HG03159 (cell line): Measurements from ENCODE around the gene TGIF1.

Experiments
- ATAC-seq: cut with Tn5 transposase; IDR thresholded peaks from one replicate; pipeline ENCODE4 v1.9.1; 2021; ENCODE audit warnings: mild to moderate bottlenecking, moderate library complexity; ENCODE audit not compliant: unreplicated experiment

TGIF1 gene

DNA sequence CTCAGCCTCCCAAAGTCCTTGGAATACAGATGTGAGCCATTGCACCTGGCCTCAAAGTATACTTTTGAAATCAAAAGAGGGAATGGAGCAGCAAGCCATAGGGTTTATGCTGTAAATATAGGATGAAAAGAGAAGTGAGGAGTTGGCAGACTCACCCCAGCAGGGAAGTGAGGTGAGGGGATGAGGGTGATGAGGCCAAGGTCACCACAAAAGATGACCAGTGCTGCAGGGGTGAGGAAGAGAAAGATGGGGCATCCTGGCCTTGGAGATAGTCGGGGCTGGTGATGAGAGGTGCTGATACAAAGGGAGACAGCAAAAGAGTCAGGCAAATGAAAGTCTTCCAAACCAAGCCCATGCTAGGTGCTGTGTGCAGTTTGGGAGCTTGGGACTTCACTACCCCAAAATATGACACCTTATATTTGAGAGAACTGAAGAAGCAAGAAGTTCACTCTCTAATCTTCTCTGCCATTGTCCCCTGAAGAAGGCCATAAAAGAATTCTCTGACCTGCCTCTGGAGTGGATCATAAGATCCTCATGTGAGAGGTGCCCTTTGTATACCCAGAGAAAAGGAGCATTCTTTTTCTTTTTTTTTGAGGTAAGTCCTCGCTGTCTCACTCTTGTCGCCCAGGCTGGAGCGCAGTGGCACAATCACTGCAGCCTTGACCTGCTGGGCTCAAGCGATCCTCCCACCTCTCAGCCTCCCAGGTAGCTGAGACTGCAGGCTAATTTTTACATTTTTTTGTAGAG lies 31.0 kb downstream of the TGIF1 start:
- ATAC-seq, result no peak

DNA sequence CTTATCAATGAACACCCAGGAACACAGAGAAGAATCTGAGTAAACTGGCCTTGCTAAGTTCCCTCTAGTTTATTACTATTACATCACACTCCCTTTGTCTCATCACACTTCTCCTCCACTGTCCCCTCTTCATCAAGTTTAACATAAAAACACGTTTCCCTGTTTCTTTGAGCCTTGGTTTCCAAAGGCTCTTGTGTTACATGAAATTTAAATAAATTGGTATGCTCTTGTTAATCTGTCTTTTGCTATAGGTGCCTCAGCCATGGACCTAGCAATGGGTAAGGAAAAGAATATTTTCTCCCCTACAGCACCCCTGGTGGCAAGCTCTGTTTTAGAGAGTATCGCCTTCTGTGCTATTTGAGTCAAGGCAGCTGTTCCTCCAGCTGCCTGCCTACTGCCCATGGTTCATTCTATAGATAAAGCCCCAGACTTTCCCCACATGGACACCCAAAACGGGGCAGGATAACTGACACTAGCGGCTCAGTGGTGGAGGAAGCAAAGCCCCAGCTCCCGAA lies 31.8 kb downstream of the TGIF1 start:
- ATAC-seq, result no peak

- ATAC-seq, result no peak
Measured at GRCh38 chr18:3482258-3482657, 32.3 kb downstream of the TGIF1 start.

DNA sequence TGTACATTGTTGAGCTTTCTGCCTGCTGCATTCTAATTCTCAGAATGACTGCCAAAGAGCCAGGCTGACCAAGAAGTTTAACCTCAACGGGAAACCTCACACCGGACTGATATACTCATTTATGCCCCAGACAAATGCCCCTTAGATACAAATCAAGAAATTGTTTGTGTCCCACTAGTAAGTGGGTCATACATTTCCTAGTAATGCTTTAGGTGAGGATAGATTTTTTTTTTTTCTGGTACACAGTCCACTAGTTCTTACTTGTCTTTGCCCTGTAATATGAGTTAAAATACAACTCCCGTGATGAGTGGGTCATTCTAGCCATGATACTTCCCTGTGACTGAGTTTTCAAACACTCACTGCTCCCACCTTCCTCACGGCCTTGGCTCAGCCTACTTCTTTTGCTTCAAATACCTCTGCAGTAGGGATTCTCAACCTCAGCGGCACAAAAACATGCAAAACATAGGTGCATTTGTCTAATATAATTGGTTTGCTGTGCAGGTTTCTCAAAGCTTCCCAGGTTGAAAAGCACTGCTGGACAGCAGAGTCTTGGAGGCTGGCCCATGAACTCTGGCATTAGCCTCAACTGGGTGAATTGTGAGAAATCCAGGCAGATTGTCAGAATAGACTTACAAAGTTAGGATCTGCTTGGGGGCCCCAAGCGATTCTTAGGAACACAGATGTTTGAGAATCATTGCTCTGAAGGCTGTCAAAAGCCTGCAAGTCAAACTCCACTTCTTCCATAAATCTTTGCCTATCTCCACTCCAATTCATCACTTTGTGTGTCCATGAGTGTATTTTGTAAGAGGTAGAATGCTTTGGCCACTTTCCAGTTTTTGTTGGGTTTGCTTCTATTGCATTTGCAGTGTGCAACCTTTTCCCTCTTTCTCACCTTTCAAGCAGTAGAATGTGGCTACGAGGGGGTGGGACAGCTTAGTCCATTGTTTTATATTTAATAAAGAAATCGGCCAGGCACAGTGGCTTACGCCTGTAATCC lies 35.5 kb downstream of the TGIF1 start:
- no peak for ATAC-seq

DNA sequence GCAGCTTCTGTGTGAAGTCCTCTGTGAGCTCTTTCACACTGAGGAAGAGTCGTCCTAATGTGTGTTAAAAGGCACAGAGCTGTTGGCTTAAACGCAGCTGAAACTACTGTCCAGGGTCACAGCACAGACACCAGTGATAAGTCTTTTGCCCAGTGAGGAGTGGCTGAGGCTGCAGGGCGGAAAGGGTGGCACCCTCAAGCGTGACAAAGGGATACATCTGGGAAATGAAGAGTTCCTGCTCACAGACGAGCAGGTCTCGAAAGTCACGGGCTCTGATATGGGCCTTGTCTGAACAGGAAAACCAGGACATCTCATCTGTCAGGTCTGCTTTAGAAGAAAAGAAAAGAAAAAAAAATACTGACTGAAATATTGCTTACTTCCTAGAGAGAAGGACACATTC lies 36.5 kb downstream of the TGIF1 start:
- ATAC-seq, result no peak

DNA sequence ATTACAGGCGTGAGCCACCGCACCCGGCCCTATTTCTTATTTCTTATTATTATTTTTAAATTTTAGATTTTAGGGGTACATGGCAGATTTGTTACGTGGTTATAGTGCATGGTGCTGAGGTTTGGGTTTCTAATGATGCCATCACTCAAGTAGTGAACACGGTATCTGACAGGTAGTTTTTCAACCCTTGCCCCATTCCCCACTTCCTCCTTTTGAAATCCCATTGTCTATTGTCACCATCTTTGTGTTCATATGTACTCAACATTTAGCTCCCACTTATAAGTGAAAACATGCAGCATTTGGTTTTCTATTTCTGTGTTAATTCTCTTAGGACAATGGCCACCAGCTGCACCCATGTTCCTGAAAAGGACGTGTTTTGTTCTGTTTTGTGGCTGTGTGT lies 39.5 kb downstream of the TGIF1 start:
- ATAC-seq, result no peak

DNA sequence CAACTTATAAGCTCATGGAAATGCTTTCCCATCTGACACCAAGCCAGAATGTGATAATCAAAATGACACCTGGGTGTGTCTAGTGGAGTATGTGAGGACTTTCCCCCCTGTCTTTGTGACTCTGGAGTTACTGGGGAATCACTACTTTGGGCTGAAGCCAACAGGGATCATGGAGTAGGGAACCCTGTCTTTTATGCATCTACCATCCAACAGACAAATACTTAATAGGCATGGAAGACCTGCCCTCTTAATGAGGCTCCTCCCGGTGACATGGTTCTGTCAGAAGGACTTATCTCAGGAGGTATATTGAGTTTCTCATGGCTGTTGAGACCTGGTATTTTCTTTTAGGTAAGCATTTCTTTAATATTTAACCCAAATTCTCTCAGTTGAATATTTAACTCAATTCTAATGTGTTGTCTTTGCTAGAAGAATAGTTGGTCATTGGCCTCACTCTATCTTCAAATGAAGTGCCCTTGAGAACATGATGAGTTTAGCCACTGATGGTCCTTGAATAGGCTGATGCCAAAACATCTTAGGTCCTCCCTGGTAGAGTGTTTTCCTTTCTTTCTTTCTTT lies 42.1 kb downstream of the TGIF1 start:
- ATAC-seq, result no peak

- no peak for ATAC-seq
Measured at GRCh38 chr18:3492721-3493120, 42.7 kb downstream of the TGIF1 start.

DNA sequence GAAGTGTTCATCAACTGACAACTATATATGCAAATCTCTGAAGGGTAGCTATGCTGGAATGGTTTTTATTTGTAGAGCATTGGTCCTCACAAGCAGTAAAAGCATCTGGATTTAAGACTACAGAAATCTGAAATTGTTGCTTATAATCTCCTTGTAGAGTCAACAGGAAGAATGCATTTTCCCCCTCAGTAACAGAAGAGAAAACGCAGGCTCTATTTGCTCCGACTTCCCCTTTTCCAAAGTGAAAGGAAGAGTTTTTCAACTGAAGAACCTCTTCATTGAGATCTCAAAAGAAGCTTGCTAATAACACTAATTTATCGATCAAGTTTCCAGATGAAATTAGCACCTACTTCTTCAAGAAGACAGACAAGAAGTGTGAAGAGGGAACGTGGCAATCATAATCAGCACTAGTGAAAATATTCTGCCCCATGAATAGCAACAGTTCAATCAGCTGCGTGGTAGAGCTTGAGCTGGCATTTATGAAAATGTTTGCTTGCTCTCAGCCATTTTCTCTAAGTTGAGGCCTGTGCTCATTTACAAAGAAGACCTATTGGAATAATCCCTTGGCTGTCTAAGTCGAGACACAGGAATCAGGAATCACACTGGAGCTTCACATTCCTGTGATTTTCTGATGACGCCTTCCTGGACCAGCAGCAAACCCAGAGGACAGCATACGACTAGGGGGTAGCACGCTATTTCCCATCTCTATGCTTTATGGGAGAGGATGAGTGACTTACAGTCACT lies 43.7 kb downstream of the TGIF1 start:
- ATAC-seq, result no peak

DNA sequence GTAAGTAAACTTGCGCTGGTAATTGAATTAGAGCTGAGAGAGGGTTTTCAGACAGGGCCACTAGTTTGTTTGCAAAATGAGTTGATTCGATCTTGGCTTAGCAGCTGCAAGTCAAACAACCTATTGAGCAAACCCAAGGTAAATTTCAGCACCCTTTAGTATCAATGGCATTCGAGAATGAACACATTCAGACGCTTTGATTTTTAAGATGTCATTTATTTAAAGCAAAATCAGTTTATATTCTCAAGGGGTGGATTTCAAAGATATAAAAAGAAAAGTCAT lies 44.2 kb downstream of the TGIF1 start:
- no peak for ATAC-seq

- no peak for ATAC-seq
Measured at GRCh38 chr18:3494569-3494968, 44.6 kb downstream of the TGIF1 start.

- ATAC-seq, result no peak
Measured at GRCh38 chr18:3495691-3496430, 45.9 kb downstream of the TGIF1 start.

DNA sequence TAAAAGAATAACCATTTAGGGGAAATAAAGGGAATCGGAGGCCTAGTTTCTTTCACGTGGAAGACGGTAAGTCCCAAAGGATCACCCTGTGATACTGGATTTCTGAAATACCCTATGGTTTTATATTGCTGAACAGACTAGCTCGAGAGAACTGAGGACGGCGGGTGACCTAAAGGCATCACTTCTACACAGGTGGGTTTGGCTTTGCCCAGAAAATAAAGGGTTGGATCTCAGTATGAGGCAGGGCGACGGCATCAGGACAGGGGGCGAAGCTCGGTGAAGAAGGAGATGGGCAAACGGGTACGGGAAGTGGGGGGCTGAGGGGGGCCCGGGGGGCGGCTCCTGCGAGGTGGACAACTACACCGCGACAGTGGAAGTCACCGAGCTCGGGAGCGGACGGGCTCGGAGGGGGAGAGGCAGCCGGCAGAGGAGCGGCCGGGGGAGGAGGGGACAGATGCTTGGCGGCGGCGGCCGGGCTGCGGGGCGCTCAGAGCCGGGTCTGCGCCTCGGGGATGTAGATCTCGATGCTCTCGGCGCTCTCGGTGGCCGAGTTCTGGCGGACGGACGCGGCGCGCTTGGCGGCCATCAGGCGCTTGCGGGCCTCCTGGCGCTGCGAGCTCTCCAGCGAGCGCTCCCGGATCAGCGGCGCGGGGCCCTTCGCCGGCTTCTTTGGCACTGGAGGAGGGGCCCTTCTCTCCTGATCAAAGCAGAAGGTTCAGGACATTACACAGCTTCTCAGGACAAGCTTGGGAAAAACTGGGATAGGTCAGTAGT lies 48.9 kb downstream of the TGIF1 start:
- ATAC-seq, result no peak

DNA sequence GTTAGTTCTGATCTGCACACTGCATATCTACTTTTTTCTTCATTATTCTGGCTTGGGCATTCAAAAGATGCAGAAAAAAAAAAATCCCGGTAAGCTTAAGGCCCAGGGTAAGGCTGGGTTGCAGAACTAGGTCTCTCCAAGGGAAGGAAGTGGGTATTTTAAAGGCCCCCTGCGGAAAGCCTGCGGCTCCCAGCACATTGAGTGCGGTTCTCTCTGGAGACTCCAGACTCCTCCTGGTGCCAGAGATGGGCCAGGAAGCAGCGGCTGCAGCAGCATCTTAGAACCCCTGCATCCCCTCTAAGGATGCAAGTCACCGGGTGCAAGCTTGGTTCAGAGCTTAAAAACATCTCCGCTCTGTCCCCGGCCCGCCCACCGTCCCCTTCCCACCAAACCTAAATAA lies 49.5 kb downstream of the TGIF1 start:
- ATAC-seq, result no peak

DNA sequence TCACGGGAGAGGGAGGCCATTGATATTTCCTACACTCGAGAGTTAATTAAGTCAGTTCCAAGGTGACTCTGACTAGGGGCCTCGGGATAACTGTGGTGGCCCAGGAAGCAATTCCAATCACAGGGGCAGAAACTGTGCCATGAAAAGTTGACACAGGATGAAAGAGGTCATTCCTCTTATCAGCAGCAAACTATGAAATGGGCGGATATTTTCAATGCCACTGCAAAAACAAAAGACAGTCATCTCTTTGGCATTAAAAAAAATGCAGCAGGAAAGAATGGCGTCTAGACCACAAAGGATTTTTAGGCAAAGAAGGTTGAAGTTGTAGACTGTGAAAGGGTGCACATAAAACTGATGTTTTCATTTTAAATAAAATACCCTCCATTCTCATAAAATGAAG lies 50.0 kb downstream of the TGIF1 start:
- ATAC-seq, result no peak

- no peak for ATAC-seq
Measured at GRCh38 chr18:3502650-3503049, 52.7 kb downstream of the TGIF1 start.

DNA sequence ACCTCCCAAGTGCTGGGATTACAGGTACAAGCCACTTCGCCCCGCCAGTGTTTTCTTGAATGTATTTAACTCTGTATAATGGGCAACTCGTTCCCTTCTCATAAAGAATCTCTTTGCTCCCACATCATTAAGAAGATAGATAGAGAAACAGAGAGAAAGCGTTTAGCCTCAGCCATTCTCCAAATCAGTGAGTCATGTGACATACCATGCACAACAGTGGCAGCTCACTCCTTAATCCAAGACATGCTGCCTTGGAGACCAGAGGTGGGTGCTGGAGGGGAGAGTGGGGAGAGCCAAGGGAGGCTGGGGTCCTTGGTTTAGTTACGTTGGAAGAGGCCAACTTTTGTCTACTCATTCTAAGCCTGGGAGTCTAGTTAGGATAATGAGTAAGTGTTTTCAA lies 54.7 kb downstream of the TGIF1 start:
- ATAC-seq, result no peak

DNA sequence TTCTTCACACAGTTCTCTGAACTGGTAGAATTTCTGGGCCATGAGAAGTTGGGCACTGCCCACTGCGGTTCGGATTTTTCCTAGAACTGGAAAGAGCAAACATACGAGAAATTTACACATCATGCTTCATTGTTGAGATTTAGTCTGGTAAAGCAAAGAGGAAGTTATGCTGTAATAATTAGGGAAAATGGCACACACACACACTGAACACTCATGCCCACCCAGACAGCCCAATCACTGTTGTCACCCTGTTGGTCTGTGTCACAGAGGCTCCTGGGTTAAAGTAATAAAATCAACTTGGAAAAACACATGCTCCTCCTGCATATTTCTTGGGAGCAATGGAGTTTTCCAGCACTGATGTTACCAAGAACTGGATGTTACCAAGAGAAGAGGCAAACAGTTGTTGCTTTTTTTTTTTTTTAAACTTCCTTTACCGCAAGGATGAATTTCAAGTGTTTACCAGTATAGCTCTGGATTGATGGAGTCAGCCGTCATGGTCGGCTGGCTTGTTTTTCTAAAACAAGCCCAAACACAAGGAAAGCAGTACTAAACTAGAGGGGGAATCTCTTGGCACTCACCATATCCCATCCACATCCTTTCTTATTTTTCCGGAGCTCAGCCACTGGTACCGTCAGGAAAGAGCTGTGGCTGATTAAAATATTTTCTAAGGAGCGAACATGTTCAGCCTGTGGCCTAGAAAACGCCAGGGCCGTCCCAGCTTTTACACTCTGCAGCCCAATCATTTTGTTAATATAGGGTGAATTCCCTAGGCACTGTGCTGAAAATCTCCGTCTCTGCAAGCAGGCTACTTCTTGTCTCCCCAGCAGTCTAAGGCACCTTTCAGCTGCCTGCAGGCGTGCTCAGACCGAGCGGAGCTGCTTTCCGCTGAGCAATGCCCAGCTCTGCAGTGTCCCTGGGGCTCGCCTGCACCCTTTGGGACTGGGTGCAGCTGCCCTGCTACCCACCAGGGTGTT lies 58.9 kb downstream of the TGIF1 start:
- no peak for ATAC-seq
